Subcutaneous abdominal adipose tissue (tissue), 5 donors: Measurements from ENCODE around the gene MRPS15.
A peak's percentile ranks its signal among the peaks of the same experiment; 100 is the strongest.
"Not testable (repeated sequence)": the region's sequence is repeated elsewhere in the genome, so short reads cannot be mapped to it uniquely, and the experiment has no call there.

Source experiments
- H3K27ac ChIP-seq: one replicate; pipeline ENCODE4 v1.7.0; 2013; ENCODE audit warnings: low read depth, mild to moderate bottlenecking, inconsistent platforms, low read length, moderate library complexity
- H3K27me3 ChIP-seq, 5 donors: one replicate each; pipeline ENCODE4 v1.7.0; 2013; ENCODE audit warnings: low read length in 5 of 5, inconsistent platforms in 1 of 5; ENCODE audit not compliant: control insufficient read depth in 5 of 5, insufficient read depth in 4 of 5
- H3K36me3 ChIP-seq, 5 donors: one replicate each; pipeline ENCODE4 v1.7.0; 2013; ENCODE audit warnings: low read length in 5 of 5; ENCODE audit not compliant: control insufficient read depth in 5 of 5, insufficient read depth in 5 of 5
- H3K4me1 ChIP-seq, 5 donors: one replicate each; pipeline ENCODE4 v1.7.0; 2013; ENCODE audit warnings: low read length in 5 of 5, mild to moderate bottlenecking in 3 of 5, moderate library complexity in 1 of 5; ENCODE audit not compliant: control insufficient read depth in 5 of 5, insufficient read depth in 5 of 5
- H3K4me3 ChIP-seq, 5 donors: one replicate each; pipeline ENCODE4 v1.7.0; 2013; ENCODE audit warnings: low read length in 5 of 5, low read depth in 1 of 5
- H3K9ac ChIP-seq, 5 donors: one replicate each; pipeline ENCODE4 v1.7.0; 2013; ENCODE audit warnings: low read length in 5 of 5, mild to moderate bottlenecking in 4 of 5, moderate library complexity in 3 of 5
- H3K9me3 ChIP-seq, 5 donors: one replicate each; pipeline ENCODE4 v1.7.0; 2013; ENCODE audit warnings: low read length in 5 of 5; ENCODE audit not compliant: control insufficient read depth in 5 of 5
- donor health status: healthy.
- donor health status: healthy.
- donor health status: healthy.
- donor health status: healthy.
- donor health status: healthy.

The MRPS15 gene

GRCh38 chr1:36486093-36486438 is 21.9 kb upstream of the MRPS15 start:
- H3K36me3 ChIP-seq: no peaks in the 10 kb centered on the region
- H3K27ac ChIP-seq: no peak overlapping the region
- peaks cover 0 to 2% (median 0%) of the 10 kb centered on the region in 5 donors for H3K27me3 ChIP-seq
- H3K9ac ChIP-seq: no peak overlapping the region
- no peak overlapping the region for H3K4me3 ChIP-seq
- H3K9me3 ChIP-seq: no peaks in the 10 kb centered on the region
- peaks cover 0 to 34% (median 14%) of the 10 kb centered on the region in 5 donors for H3K4me1 ChIP-seq

- no peaks in the 10 kb centered on the region for H3K36me3 ChIP-seq
- H3K9me3 ChIP-seq: no peaks in the 10 kb centered on the region
- H3K27me3 ChIP-seq: peaks cover 0 to 6% (median 3%) of the 10 kb centered on the region in 5 donors
- H3K27ac ChIP-seq: no peak overlapping the region
- H3K9ac ChIP-seq: no peak overlapping the region
- H3K4me1 ChIP-seq: peaks cover 0 to 34% (median 14%) of the 10 kb centered on the region in 5 donors
- H3K4me3 ChIP-seq: no peak overlapping the region
These were observed 19.9 kb upstream of the MRPS15 start for GRCh38 chr1:36484099-36484498.

- no peak within 1 kb of the TSS for H3K27ac ChIP-seq
- H3K9ac ChIP-seq: peak within 1 kb of the TSS in 4 of 5 donors; percentile 22 to 62 (median 45)
These were observed 18.7 kb upstream of the MRPS15 start, which contains the start of gene CSF3R for GRCh38 chr1:36482724-36483388. CSF3R (minus strand) TSS chr1:36482913; CDS start chr1:36479496, 3,417 bp downstream.

GRCh38 chr1:36481771-36482723 is 17.9 kb upstream of the MRPS15 start:
- Histone ChIP-seq H3K27me3 (peaks cover 0 to 6% (median 3%) of the 10 kb centered on the region in 5 donors), H3K9ac (peak overlapping the region in 4 of 5 donors; percentile 22 to 62 (median 45)), H3K27ac (no peak overlapping the region), H3K36me3 (peaks cover 0 to 3% (median 0%) of the 10 kb centered on the region in 5 donors), H3K4me1 (peaks cover 0 to 28% (median 14%) of the 10 kb centered on the region in 5 donors), H3K4me3 (peak overlapping the region; percentile 26 to 53 (median 44)), H3K9me3 (no peaks in the 10 kb centered on the region)

More at GRCh38 chr1:36482724-36483388, 18.7 kb upstream of the MRPS15 start, which contains the start of gene CSF3R:
- peaks cover 0 to 6% (median 3%) of the 10 kb centered on the region in 5 donors for H3K27me3 ChIP-seq
- H3K9me3 ChIP-seq: no peaks in the 10 kb centered on the region
- H3K4me1 ChIP-seq: peaks cover 0 to 34% (median 14%) of the 10 kb centered on the region in 5 donors
- H3K4me3 ChIP-seq: peak within 1 kb of the TSS; percentile 26 to 53 (median 44)
- H3K36me3 ChIP-seq: peaks cover 0 to 3% (median 0%) of the 10 kb centered on the region in 5 donors

- no peaks in the 10 kb centered on the region for H3K9me3 ChIP-seq
- H3K9ac ChIP-seq: no peak overlapping the region
- H3K4me1 ChIP-seq: peaks cover 0 to 22% (median 12%) of the 10 kb centered on the region in 5 donors
- H3K4me3 ChIP-seq: no peak overlapping the region
- peaks cover 0 to 3% (median 0%) of the 10 kb centered on the region in 5 donors for H3K36me3 ChIP-seq
- no peak overlapping the region for H3K27ac ChIP-seq
- H3K27me3 ChIP-seq: peaks cover 0 to 6% (median 3%) of the 10 kb centered on the region in 5 donors
These were observed 16.9 kb upstream of the MRPS15 start for GRCh38 chr1:36481091-36481490.

- Histone ChIP-seq H3K4me3 (no peak overlapping the region), H3K27me3 (peaks cover 0 to 6% (median 3%) of the 10 kb centered on the region in 5 donors), H3K36me3 (peaks cover 0 to 9% (median 0%) of the 10 kb centered on the region in 5 donors), H3K27ac (no peak overlapping the region), H3K4me1 (peaks cover 0 to 15% (median 12%) of the 10 kb centered on the region in 5 donors), H3K9me3 (no peaks in the 10 kb centered on the region), H3K9ac (no peak overlapping the region)
These were observed 16.0 kb upstream of the MRPS15 start for GRCh38 chr1:36480161-36480560.

- H3K9ac ChIP-seq: no peak overlapping the region
- no peak overlapping the region for H3K27ac ChIP-seq
- H3K4me1 ChIP-seq: peaks cover 0 to 15% (median 12%) of the 10 kb centered on the region in 5 donors
- no peaks in the 10 kb centered on the region for H3K9me3 ChIP-seq
- peaks cover 0 to 6% (median 3%) of the 10 kb centered on the region in 5 donors for H3K27me3 ChIP-seq
- no peak overlapping the region for H3K4me3 ChIP-seq
- H3K36me3 ChIP-seq: peaks cover 0 to 10% (median 0%) of the 10 kb centered on the region in 5 donors
These were observed 15.4 kb upstream of the MRPS15 start for GRCh38 chr1:36479505-36480051.

- H3K9ac ChIP-seq, H3K27ac ChIP-seq, H3K4me3 ChIP-seq, H3K9me3 ChIP-seq, H3K27me3 ChIP-seq: not testable (repeated sequence)
- Histone ChIP-seq H3K4me1 (peaks cover 0 to 11% (median 7%) of the 10 kb centered on the region in 5 donors), H3K36me3 (peaks cover 0 to 12% (median 0%) of the 10 kb centered on the region in 5 donors)
These were observed 13.4 kb upstream of the MRPS15 start for GRCh38 chr1:36477615-36478014.

GRCh38 chr1:36476945-36477344 is 12.8 kb upstream of the MRPS15 start:
- Histone ChIP-seq H3K9ac (no peak overlapping the region), H3K4me1 (peaks cover 0 to 6% (median under 1%) of the 10 kb centered on the region in 5 donors), H3K4me3 (no peak overlapping the region)

More at GRCh38 chr1:36476945-36477344, 12.8 kb upstream of the MRPS15 start:
- H3K27me3 ChIP-seq: peaks cover 0 to 9% (median 3%) of the 10 kb centered on the region in 5 donors
- peaks cover 0 to 12% (median 0%) of the 10 kb centered on the region in 5 donors for H3K36me3 ChIP-seq
- no peaks in the 10 kb centered on the region for H3K9me3 ChIP-seq
- H3K27ac ChIP-seq: no peak overlapping the region
